BLaER1 treated with 17β-estradiol and CSF1 and Interleukin-3, amounts not matched to agents 10 nM and 100 nM (cell line): ENCODE data around the gene RAB11A.
A peak's percentile ranks its signal among the peaks of the same experiment; 100 is the strongest.

Experiments used
- H3K27ac ChIP-seq, 11 experiments: shearing (Covaris generic); formaldehyde crosslinking; 2 replicates each; pipeline ENCODE4 v1.8.1; 2022
- H3K27me3 ChIP-seq, 11 experiments: shearing (Covaris generic); formaldehyde crosslinking; 2 replicates each; pipeline ENCODE4 v1.8.1; 2022
- H3K36me3 ChIP-seq, 11 experiments: shearing (Covaris generic); formaldehyde crosslinking; 2 replicates each; pipeline ENCODE4 v1.8.1; 2022
- H3K4me1 ChIP-seq, 10 experiments: shearing (Covaris generic); formaldehyde crosslinking; 2 replicates each; pipeline ENCODE4 v1.8.1; 2022
- H3K4me2 ChIP-seq, 11 experiments: shearing (Covaris generic); formaldehyde crosslinking; 2 replicates each; pipeline ENCODE4 v1.8.1; 2022
- H3K4me3 ChIP-seq, 10 experiments: shearing (Covaris generic); formaldehyde crosslinking; 2 replicates each; pipeline ENCODE4 v1.8.1; 2022
- H3K9ac ChIP-seq, 11 experiments: shearing (Covaris generic); formaldehyde crosslinking; 2 replicates each; pipeline ENCODE4 v1.8.1; 2022
- H3K9me3 ChIP-seq, 11 experiments: shearing (Covaris generic); formaldehyde crosslinking; replicated peaks in 1 of 11; 2 replicates each; pipeline ENCODE4 v1.8.1; 2022
- H4K20me1 ChIP-seq, 11 experiments: shearing (Covaris generic); formaldehyde crosslinking; 2 replicates each; pipeline ENCODE4 v1.8.1; 2022
- Cebpa-rat ChIP-seq, 11 experiments: shearing (Covaris generic); IDR thresholded peaks; 2 replicates each; pipeline ENCODE4 v1.8.1; 2022

Gene RAB11A

GRCh38 chr15:65919353-65919752 is 50.1 kb downstream of the RAB11A start:
- Histone ChIP-seq H3K27ac (no peak overlapping the region), H3K27me3 (peaks cover 0 to 9% (median 4%) of the 10 kb centered on the region in 11 experiments; a peak in 4 of 22 replicates), H4K20me1 (peaks cover 8 to 57% (median 36%) of the 10 kb centered on the region in 11 experiments; a peak in 20 of 22 replicates), H3K9me3 (no peaks in the 10 kb centered on the region), H3K4me1 (peaks cover 8 to 63% (median 50%) of the 10 kb centered on the region in 10 experiments; a peak in 19 of 20 replicates), H3K9ac (no peak overlapping the region), H3K36me3 (peaks cover 0 to 14% (median 0%) of the 10 kb centered on the region in 11 experiments; a peak in 2 of 22 replicates), H3K4me3 (no peak overlapping the region), H3K4me2 (peak overlapping the region in 4 of 11 experiments; percentile 9 to 89 (median 86); a peak in 5 of 22 replicates)
- no peak for TF ChIP-seq Cebpa-rat (IDR thresholded peaks at IDR 0.05)

GRCh38 chr15:65920121-65920520 is 50.8 kb downstream of the RAB11A start:
- Histone ChIP-seq H3K9ac (no peak overlapping the region), H3K4me3 (no peak overlapping the region), H3K4me1 (peaks cover 8 to 62% (median 49%) of the 10 kb centered on the region in 10 experiments; a peak in 19 of 20 replicates), H4K20me1 (peaks cover 4 to 49% (median 30%) of the 10 kb centered on the region in 11 experiments; a peak in 20 of 22 replicates), H3K27ac (no peak overlapping the region), H3K36me3 (peaks cover 0 to 14% (median 0%) of the 10 kb centered on the region in 11 experiments; a peak in 2 of 22 replicates), H3K27me3 (peaks cover 0 to 9% (median 4%) of the 10 kb centered on the region in 11 experiments; a peak in 4 of 22 replicates), H3K9me3 (no peaks in the 10 kb centered on the region), H3K4me2 (peak overlapping the region in 7 of 11 experiments; percentile 3 to 49 (median 30); a peak in 10 of 22 replicates)
- TF ChIP-seq Cebpa-rat (IDR thresholded peaks at IDR 0.05) = no peak

- no peak for TF ChIP-seq Cebpa-rat (IDR thresholded peaks at IDR 0.05)
- H4K20me1 ChIP-seq = peaks cover 0 to 42% (median 24%) of the 10 kb centered on the region in 11 experiments; a peak in 20 of 22 replicates
- H3K9ac ChIP-seq = no peak overlapping the region
- H3K27me3 ChIP-seq = peaks cover 0 to 8% (median 3%) of the 10 kb centered on the region in 11 experiments; a peak in 2 of 22 replicates
- H3K4me2 ChIP-seq = peak overlapping the region in 6 of 11 experiments; percentile 3 to 49 (median 31); a peak in 9 of 22 replicates
- H3K36me3 ChIP-seq = peaks cover 0 to 14% (median 0%) of the 10 kb centered on the region in 11 experiments; a peak in 2 of 22 replicates
- H3K4me1 ChIP-seq = peaks cover 6 to 54% (median 41%) of the 10 kb centered on the region in 10 experiments; a peak in 19 of 20 replicates
- H3K4me3 ChIP-seq = no peak overlapping the region
- no peak overlapping the region for H3K27ac ChIP-seq
- H3K9me3 ChIP-seq = no peaks in the 10 kb centered on the region
These were observed 51.6 kb downstream of the RAB11A start for GRCh38 chr15:65920825-65921309.

GRCh38 chr15:65921780-65922179 is 52.5 kb downstream of the RAB11A start:
- Histone ChIP-seq H3K9ac (no peak overlapping the region), H4K20me1 (peaks cover 0 to 33% (median 15%) of the 10 kb centered on the region in 11 experiments; a peak in 17 of 22 replicates), H3K4me2 (no peak overlapping the region), H3K27me3 (no peaks in the 10 kb centered on the region), H3K27ac (no peak overlapping the region), H3K36me3 (peaks cover 0 to 14% (median 0%) of the 10 kb centered on the region in 11 experiments; a peak in 2 of 22 replicates), H3K9me3 (no peaks in the 10 kb centered on the region), H3K4me3 (no peak overlapping the region), H3K4me1 (peaks cover 0 to 45% (median 32%) of the 10 kb centered on the region in 10 experiments; a peak in 18 of 20 replicates)
- no peak for TF ChIP-seq Cebpa-rat (IDR thresholded peaks at IDR 0.05)

GRCh38 chr15:65922621-65923020 is 53.3 kb downstream of the RAB11A start:
- no peak overlapping the region for H3K4me3 ChIP-seq
- TF ChIP-seq Cebpa-rat (IDR thresholded peaks at IDR 0.05) = no peak

GRCh38 chr15:65923264-65923663 is 54.0 kb downstream of the RAB11A start:
- Histone ChIP-seq H3K27ac (no peak overlapping the region), H3K4me2 (no peak overlapping the region), H3K4me3 (no peak overlapping the region), H4K20me1 (peaks cover 0 to 18% (median 2%) of the 10 kb centered on the region in 11 experiments; a peak in 6 of 22 replicates), H3K4me1 (peaks cover 0 to 30% (median 17%) of the 10 kb centered on the region in 10 experiments; a peak in 16 of 20 replicates), H3K36me3 (peaks cover 0 to 9% (median 0%) of the 10 kb centered on the region in 11 experiments; a peak in 2 of 22 replicates), H3K9ac (no peak overlapping the region), H3K27me3 (no peaks in the 10 kb centered on the region), H3K9me3 (no peaks in the 10 kb centered on the region)
- no peak for TF ChIP-seq Cebpa-rat (IDR thresholded peaks at IDR 0.05)

More at GRCh38 chr15:65922621-65923020, 53.3 kb downstream of the RAB11A start:
- H3K27me3 ChIP-seq = no peaks in the 10 kb centered on the region
- no peaks in the 10 kb centered on the region for H3K9me3 ChIP-seq
- H3K27ac ChIP-seq = no peak overlapping the region
- H3K36me3 ChIP-seq = peaks cover 0 to 14% (median 0%) of the 10 kb centered on the region in 11 experiments; a peak in 2 of 22 replicates
- H3K4me1 ChIP-seq = peaks cover 0 to 37% (median 24%) of the 10 kb centered on the region in 10 experiments; a peak in 16 of 20 replicates
- H3K9ac ChIP-seq = no peak overlapping the region
- H3K4me2 ChIP-seq = no peak overlapping the region
- peaks cover 0 to 24% (median 7%) of the 10 kb centered on the region in 11 experiments; a peak in 9 of 22 replicates for H4K20me1 ChIP-seq

- Histone ChIP-seq H3K27me3 (no peaks in the 10 kb centered on the region), H3K4me2 (no peak overlapping the region), H3K27ac (no peak overlapping the region), H3K4me1 (peaks cover 0 to 23% (median 10%) of the 10 kb centered on the region in 10 experiments; a peak in 13 of 20 replicates), H3K9ac (no peak overlapping the region), H3K9me3 (no peaks in the 10 kb centered on the region), H3K36me3 (peaks cover 0 to 5% (median 0%) of the 10 kb centered on the region in 11 experiments; a peak in 2 of 22 replicates), H4K20me1 (peaks cover 0 to 16% (median 0%) of the 10 kb centered on the region in 11 experiments; a peak in 4 of 22 replicates), H3K4me3 (no peak overlapping the region)
- TF ChIP-seq Cebpa-rat (IDR thresholded peaks at IDR 0.05) = no peak
These were observed 54.7 kb downstream of the RAB11A start for GRCh38 chr15:65924004-65924403.

GRCh38 chr15:65925338-65925737 is 56.0 kb downstream of the RAB11A start:
- Histone ChIP-seq H4K20me1 (peaks cover 0 to 16% (median 0%) of the 10 kb centered on the region in 11 experiments; a peak in 2 of 22 replicates), H3K27ac (no peak overlapping the region), H3K9me3 (no peaks in the 10 kb centered on the region), H3K9ac (no peak overlapping the region), H3K4me2 (no peak overlapping the region), H3K4me1 (peaks cover 0 to 11% (median 6%) of the 10 kb centered on the region in 10 experiments; a peak in 12 of 20 replicates), H3K27me3 (no peaks in the 10 kb centered on the region), H3K36me3 (no peaks in the 10 kb centered on the region), H3K4me3 (no peak overlapping the region)
- no peak for TF ChIP-seq Cebpa-rat (IDR thresholded peaks at IDR 0.05)

- TF ChIP-seq Cebpa-rat (IDR thresholded peaks at IDR 0.05) = no peak
- Histone ChIP-seq H3K4me1 (no peaks in the 10 kb centered on the region), H3K9me3 (no peaks in the 10 kb centered on the region), H3K27me3 (no peaks in the 10 kb centered on the region), H3K36me3 (no peaks in the 10 kb centered on the region), H3K4me3 (no peak overlapping the region), H3K9ac (no peak overlapping the region), H3K27ac (no peak overlapping the region), H4K20me1 (peaks cover 0 to 8% (median 0%) of the 10 kb centered on the region in 11 experiments; a peak in 2 of 22 replicates), H3K4me2 (no peak overlapping the region)
These were observed 57.2 kb downstream of the RAB11A start for GRCh38 chr15:65926459-65926858.
